Subcutaneous abdominal adipose tissue (tissue), 5 donors: Measurements from ENCODE around the gene APOBEC2.

Experiments
- H3K27ac ChIP-seq: one replicate; pipeline ENCODE4 v1.7.0; 2013; ENCODE audit warnings: low read depth, mild to moderate bottlenecking, inconsistent platforms, low read length, moderate library complexity
- H3K27me3 ChIP-seq, 5 donors: one replicate each; pipeline ENCODE4 v1.7.0; 2013; ENCODE audit warnings: low read length in 5 of 5, inconsistent platforms in 1 of 5; ENCODE audit not compliant: control insufficient read depth in 5 of 5, insufficient read depth in 4 of 5
- H3K36me3 ChIP-seq, 5 donors: one replicate each; pipeline ENCODE4 v1.7.0; 2013; ENCODE audit warnings: low read length in 5 of 5; ENCODE audit not compliant: control insufficient read depth in 5 of 5, insufficient read depth in 5 of 5
- H3K4me1 ChIP-seq, 5 donors: one replicate each; pipeline ENCODE4 v1.7.0; 2013; ENCODE audit warnings: low read length in 5 of 5, mild to moderate bottlenecking in 3 of 5, moderate library complexity in 1 of 5; ENCODE audit not compliant: control insufficient read depth in 5 of 5, insufficient read depth in 5 of 5
- H3K4me3 ChIP-seq, 5 donors: one replicate each; pipeline ENCODE4 v1.7.0; 2013; ENCODE audit warnings: low read length in 5 of 5, low read depth in 1 of 5
- H3K9ac ChIP-seq, 5 donors: one replicate each; pipeline ENCODE4 v1.7.0; 2013; ENCODE audit warnings: low read length in 5 of 5, mild to moderate bottlenecking in 4 of 5, moderate library complexity in 3 of 5
- H3K9me3 ChIP-seq, 5 donors: one replicate each; pipeline ENCODE4 v1.7.0; 2013; ENCODE audit warnings: low read length in 5 of 5; ENCODE audit not compliant: control insufficient read depth in 5 of 5
- donor health status: healthy.
- donor health status: healthy.
- donor health status: healthy.
- donor health status: healthy.
- donor health status: healthy.

The APOBEC2 gene

DNA sequence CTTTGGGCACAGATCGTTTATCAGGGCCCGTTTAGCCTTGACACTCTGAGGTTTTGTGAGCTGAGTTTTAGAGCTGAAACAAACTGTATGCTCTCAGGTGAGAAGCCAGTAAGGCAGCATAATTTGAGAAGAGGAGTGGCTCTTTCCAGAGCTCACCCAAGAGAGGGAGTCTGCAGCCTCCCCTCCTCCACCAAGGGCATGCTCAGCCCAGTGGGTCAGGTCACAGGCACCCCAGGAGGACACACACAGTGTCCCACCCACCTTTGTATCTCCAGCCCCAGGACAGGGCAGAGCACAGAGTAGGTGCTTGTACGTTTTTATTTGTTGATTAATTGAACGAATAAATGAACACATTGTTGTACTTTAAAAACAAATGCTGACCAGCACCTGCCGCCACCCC lies 7.3 kb upstream of the APOBEC2 start:
- Histone ChIP-seq H3K4me1 (no peaks in the 10 kb centered on the region), H3K27ac (no peak overlapping the region), H3K9ac (no peak overlapping the region), H3K36me3 (peaks cover 0 to 7% (median 0%) of the 10 kb centered on the region in 5 donors), H3K27me3 (no peaks in the 10 kb centered on the region), H3K4me3 (no peak overlapping the region), H3K9me3 (no peaks in the 10 kb centered on the region)

GRCh38 chr6:41046084-41046483 lies 6.9 kb upstream of the APOBEC2 start:
- Histone ChIP-seq H3K4me3 (no peak overlapping the region), H3K27ac (no peak overlapping the region), H3K36me3 (peaks cover 0 to 7% (median 0%) of the 10 kb centered on the region in 5 donors), H3K4me1 (no peaks in the 10 kb centered on the region), H3K9ac (no peak overlapping the region), H3K27me3 (no peaks in the 10 kb centered on the region), H3K9me3 (no peaks in the 10 kb centered on the region)

DNA sequence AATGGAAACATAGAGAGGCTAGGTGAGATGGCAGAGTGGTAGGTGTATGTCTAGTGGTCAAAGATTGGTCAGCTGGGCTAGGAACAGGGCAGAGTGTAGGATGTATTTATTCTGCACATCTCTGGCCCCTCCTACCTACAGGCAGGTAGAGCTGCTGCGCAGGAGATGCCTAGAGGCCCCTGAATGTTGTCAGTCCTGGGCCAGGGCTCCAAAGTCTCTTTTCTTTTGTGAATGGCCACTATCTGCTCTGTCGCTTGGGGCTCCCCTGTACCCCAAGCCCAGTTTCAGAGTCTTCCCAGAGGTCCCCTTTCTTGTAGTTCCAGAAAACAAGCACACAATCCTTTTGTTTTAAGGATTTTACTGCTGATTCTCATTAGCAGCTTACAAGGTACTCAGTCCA lies 5.7 kb upstream of the APOBEC2 start:
- no peaks in the 10 kb centered on the region for H3K9me3 ChIP-seq
- peaks cover 0 to 5% (median 0%) of the 10 kb centered on the region in 5 donors for H3K36me3 ChIP-seq
- no peak overlapping the region for H3K4me3 ChIP-seq
- no peaks in the 10 kb centered on the region for H3K27me3 ChIP-seq
- no peak overlapping the region for H3K9ac ChIP-seq
- H3K4me1 ChIP-seq = peaks cover 0 to 7% (median 0%) of the 10 kb centered on the region in 5 donors
- H3K27ac ChIP-seq = no peak overlapping the region

GRCh38 chr6:41047745-41048732 lies 5.0 kb upstream of the APOBEC2 start:
- Histone ChIP-seq H3K9ac (no peak overlapping the region), H3K4me1 (peaks cover 0 to 7% (median 0%) of the 10 kb centered on the region in 5 donors), H3K4me3 (no peak overlapping the region), H3K9me3 (no peaks in the 10 kb centered on the region), H3K27me3 (no peaks in the 10 kb centered on the region), H3K27ac (no peak overlapping the region), H3K36me3 (no peaks in the 10 kb centered on the region)

DNA sequence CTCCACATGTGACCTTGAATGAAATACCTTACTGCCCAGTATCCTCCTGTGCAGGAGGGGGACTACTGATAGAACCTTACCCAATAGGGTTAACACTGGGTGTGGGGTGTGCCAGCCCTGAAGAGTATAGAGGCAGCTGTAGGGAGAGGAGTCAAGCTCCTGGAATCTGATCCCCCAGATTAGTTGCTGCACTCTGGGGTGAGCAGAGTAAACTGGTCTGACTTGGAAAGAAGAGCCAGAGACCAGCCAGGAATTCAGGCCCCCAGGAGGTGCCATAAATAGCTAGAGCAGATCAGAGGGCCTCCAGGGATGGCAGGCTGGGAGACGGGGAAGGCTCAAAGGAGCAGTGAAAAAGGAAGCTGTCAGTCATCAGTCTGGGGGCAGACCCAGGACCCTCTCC lies 3.5 kb upstream of the APOBEC2 start:
- no peaks in the 10 kb centered on the region for H3K9me3 ChIP-seq
- no peaks in the 10 kb centered on the region for H3K36me3 ChIP-seq
- H3K9ac ChIP-seq = no peak overlapping the region
- peaks cover 0 to 7% (median 0%) of the 10 kb centered on the region in 5 donors for H3K4me1 ChIP-seq
- H3K4me3 ChIP-seq = no peak overlapping the region
- no peaks in the 10 kb centered on the region for H3K27me3 ChIP-seq
- H3K27ac ChIP-seq = no peak overlapping the region

DNA sequence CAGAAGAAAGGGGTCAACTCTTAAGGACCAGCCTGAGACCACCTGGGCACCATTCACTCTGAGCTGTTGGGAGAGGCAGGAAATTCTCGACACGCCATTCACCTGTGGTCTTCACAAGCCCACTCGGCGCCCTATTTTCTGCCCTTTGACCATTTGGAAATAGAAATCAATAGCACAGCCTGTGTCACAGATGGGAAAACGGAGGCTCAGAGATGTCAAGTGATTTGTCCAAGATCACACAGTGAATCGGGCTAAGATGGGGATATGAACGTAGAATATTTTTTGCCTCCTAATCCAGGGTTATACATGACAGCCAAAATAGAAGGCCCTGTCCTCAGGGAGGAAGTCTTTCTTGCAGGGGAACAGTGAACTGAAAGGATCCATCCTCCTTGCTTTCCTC lies 3.0 kb upstream of the APOBEC2 start:
- Histone ChIP-seq H3K9ac (no peak overlapping the region), H3K4me3 (no peak overlapping the region)

GRCh38 chr6:41050536-41050935 lies 2.5 kb upstream of the APOBEC2 start:
- Histone ChIP-seq H3K4me3 (no peak overlapping the region), H3K4me1 (peaks cover 0 to 7% (median 0%) of the 10 kb centered on the region in 5 donors), H3K9ac (no peak overlapping the region), H3K27me3 (no peaks in the 10 kb centered on the region), H3K27ac (no peak overlapping the region), H3K36me3 (peaks cover 0 to 4% (median 0%) of the 10 kb centered on the region in 5 donors), H3K9me3 (no peaks in the 10 kb centered on the region)

More for the DNA sequence above, 3.0 kb upstream of the APOBEC2 start:
- Histone ChIP-seq H3K36me3 (no peaks in the 10 kb centered on the region), H3K27me3 (no peaks in the 10 kb centered on the region), H3K27ac (no peak overlapping the region), H3K9me3 (no peaks in the 10 kb centered on the region), H3K4me1 (peaks cover 0 to 7% (median 0%) of the 10 kb centered on the region in 5 donors)

GRCh38 chr6:41051873-41052272 lies 1.1 kb upstream of the APOBEC2 start:
- peaks cover 0 to 7% (median 0%) of the 10 kb centered on the region in 5 donors for H3K4me1 ChIP-seq

GRCh38 chr6:41054511-41054910 lies 1.5 kb downstream of the APOBEC2 start:
- H3K36me3 ChIP-seq = peaks cover 0 to 6% (median 0%) of the 10 kb centered on the region in 5 donors
- no peaks in the 10 kb centered on the region for H3K27me3 ChIP-seq
- H3K9me3 ChIP-seq = no peaks in the 10 kb centered on the region
- H3K9ac ChIP-seq = no peak overlapping the region
- no peak overlapping the region for H3K27ac ChIP-seq
- peaks cover 0 to 7% (median 0%) of the 10 kb centered on the region in 5 donors for H3K4me1 ChIP-seq
- H3K4me3 ChIP-seq = no peak overlapping the region

More at GRCh38 chr6:41051873-41052272, 1.1 kb upstream of the APOBEC2 start:
- Histone ChIP-seq H3K9ac (no peak overlapping the region), H3K27me3 (no peaks in the 10 kb centered on the region), H3K36me3 (peaks cover 0 to 5% (median 0%) of the 10 kb centered on the region in 5 donors), H3K4me3 (no peak overlapping the region), H3K9me3 (no peaks in the 10 kb centered on the region), H3K27ac (no peak overlapping the region)

DNA sequence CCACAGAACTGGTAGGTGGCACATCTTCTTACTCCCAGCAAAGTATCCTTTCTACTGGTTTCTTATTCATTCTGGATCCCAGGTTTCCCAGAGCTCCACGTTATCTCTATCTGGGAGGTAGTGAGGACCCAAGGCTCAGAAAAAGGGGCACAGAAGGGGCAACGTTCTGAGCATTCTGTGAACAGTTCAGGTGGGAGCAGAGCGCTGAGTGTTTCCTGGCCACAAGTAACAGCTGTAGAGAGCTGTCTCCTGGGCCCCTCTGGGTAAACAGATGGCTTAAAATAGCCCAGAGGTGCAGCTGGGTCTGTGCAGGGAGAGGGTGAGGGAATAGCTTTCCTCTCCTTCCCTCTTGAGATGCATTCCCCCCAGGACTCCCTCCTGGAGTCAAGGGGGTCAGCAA lies 2.1 kb downstream of the APOBEC2 start:
- Histone ChIP-seq H3K9ac (no peak overlapping the region), H3K4me3 (no peak overlapping the region), H3K27ac (no peak overlapping the region), H3K9me3 (no peaks in the 10 kb centered on the region), H3K4me1 (peaks cover 0 to 7% (median 0%) of the 10 kb centered on the region in 5 donors), H3K36me3 (peaks cover 0 to 6% (median 0%) of the 10 kb centered on the region in 5 donors), H3K27me3 (no peaks in the 10 kb centered on the region)
